Right atrium auricular region (tissue), 2 donors: ENCODE data around the gene PID1. TPM values are rescaled to one million over a fixed set of nuclear protein-coding genes. Genes with fewer than 3 reads are reported as not detected.

Experiments used
- DNase-seq: peaks from one replicate; pipeline ENCODE4 v3.0.0-alpha.2; 2019; ENCODE audit warnings: low spot score
- H3K27ac ChIP-seq, 2 donors: fragments of 200-600 bp; sonication (generic); 1 replicate in 1 of 2; 2 replicates in 1 of 2; pipeline ENCODE4 v1.5.1; 2016 to 2019
- H3K27me3 ChIP-seq, 2 donors: fragments of 200-600 bp; sonication (generic); one replicate each; pipeline versions ENCODE4 v1.5.1 to v1.6.0; 2017 to 2019
- H3K36me3 ChIP-seq: fragments of 200-600 bp; sonication (generic); one replicate; pipeline ENCODE4 v1.5.1; 2016
- H3K4me1 ChIP-seq, 2 donors: fragments of 200-600 bp; sonication (generic); one replicate each; pipeline versions ENCODE4 v1.5.1 to v1.6.0; 2017 to 2019
- H3K4me3 ChIP-seq, 2 donors: fragments of 200-600 bp; sonication (generic); 1 replicate in 1 of 2; 2 replicates in 1 of 2; pipeline ENCODE4 v1.5.1; 2017 to 2019; ENCODE audit warnings: mild to moderate bottlenecking in 1 of 2, moderate library complexity in 1 of 2
- H3K9me3 ChIP-seq, 2 donors: fragments of 200-600 bp; sonication (generic); one replicate each; pipeline ENCODE4 v1.5.1; 2019
- CTCF ChIP-seq, 2 donors: fragments of 200-600 bp; sonication (generic); IDR thresholded peaks; one replicate each; pipeline ENCODE4 v1.5.1; 2019; ENCODE audit warnings: antibody characterized with exemption in 2 of 2
- total RNA-seq, 2 donors: library from RNA; depleted of rRNA; stranded (reverse); fragments of >200 nt; gene quantifications; one replicate each; pipeline ENCODE4 v1.1.0, GENCODE V29; 2016

The PID1 gene
- total RNA-seq, 2 donors from 2014 or later, result 9.1 to 24.0 TPM

DNA sequence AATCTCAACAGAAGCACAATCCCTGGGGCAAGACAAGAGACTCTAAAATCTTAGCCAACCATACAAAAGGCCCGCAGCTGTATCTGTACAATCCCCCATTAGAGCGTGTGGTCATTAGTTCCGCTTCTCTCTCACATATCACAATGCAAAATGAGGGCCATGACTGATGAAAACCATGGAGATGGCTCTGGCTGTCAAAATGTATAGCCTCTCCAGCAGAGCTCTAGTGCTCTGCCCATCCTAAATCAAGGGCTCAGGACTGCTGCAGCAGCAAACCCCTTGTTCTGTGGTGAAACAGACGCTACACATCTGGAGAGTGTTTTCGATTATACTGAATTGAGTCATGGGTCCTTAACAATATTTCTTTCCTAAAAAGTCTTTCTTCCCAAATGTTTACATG is 221.0 kb downstream of the PID1 start:
- no peak for DNase-seq
- TF ChIP-seq CTCF (IDR thresholded peaks at IDR 0.05), result no peak
- Histone ChIP-seq H3K36me3 (no peaks in the 10 kb centered on the region), H3K4me3 (no peak overlapping the region), H3K27me3 (no peaks in the 10 kb centered on the region), H3K4me1 (no peaks in the 10 kb centered on the region), H3K9me3 (no peaks in the 10 kb centered on the region), H3K27ac (no peak overlapping the region)

GRCh38 chr2:229048134-229048533 is 223.0 kb downstream of the PID1 start:
- no peak for TF ChIP-seq CTCF (IDR thresholded peaks at IDR 0.05)
- Histone ChIP-seq H3K27ac (no peak overlapping the region), H3K9me3 (no peaks in the 10 kb centered on the region)

DNA sequence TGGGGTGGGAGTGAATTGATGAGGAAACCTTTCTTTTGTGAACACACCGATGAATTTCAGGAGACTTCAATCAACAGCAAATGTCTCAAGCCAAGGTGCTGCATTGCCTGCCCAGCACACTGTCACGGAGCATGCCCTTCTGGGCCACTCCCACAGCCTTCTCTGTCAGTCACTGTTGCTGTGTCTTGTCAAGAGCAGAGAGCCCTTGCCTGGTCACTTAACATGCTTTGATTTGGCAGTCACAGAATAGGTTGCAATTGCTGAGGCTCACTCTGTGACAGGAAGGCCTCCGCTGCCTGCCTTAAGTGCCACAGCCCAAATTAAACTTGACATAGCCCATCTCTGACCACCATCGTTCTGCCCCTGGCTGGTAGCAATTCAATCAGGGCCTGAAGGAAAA is 225.4 kb downstream of the PID1 start:
- H3K4me3 ChIP-seq, result no peak overlapping the region
- no peaks in the 10 kb centered on the region for H3K27me3 ChIP-seq
- no peak overlapping the region for H3K27ac ChIP-seq
- no peak for DNase-seq
- TF ChIP-seq CTCF (IDR thresholded peaks at IDR 0.05), result no peak
- no peaks in the 10 kb centered on the region for H3K4me1 ChIP-seq
- no peaks in the 10 kb centered on the region for H3K36me3 ChIP-seq
- H3K9me3 ChIP-seq, result no peaks in the 10 kb centered on the region

More at GRCh38 chr2:229048134-229048533, 223.0 kb downstream of the PID1 start:
- no peaks in the 10 kb centered on the region for H3K27me3 ChIP-seq
- no peak for DNase-seq
- H3K4me3 ChIP-seq, result no peak overlapping the region
- H3K36me3 ChIP-seq, result no peaks in the 10 kb centered on the region
- no peaks in the 10 kb centered on the region for H3K4me1 ChIP-seq

- TF ChIP-seq CTCF (IDR thresholded peaks at IDR 0.05), result no peak
- no peak for DNase-seq
- Histone ChIP-seq H3K27me3 (no peaks in the 10 kb centered on the region), H3K36me3 (no peaks in the 10 kb centered on the region), H3K27ac (no peak overlapping the region), H3K9me3 (no peaks in the 10 kb centered on the region), H3K4me3 (no peak overlapping the region), H3K4me1 (no peaks in the 10 kb centered on the region)
Measured at GRCh38 chr2:229044581-229044980, 226.5 kb downstream of the PID1 start.

GRCh38 chr2:229043681-229044080 is 227.4 kb downstream of the PID1 start:
- Histone ChIP-seq H3K4me3 (no peak overlapping the region), H3K27me3 (no peaks in the 10 kb centered on the region), H3K27ac (no peak overlapping the region), H3K36me3 (no peaks in the 10 kb centered on the region), H3K9me3 (no peaks in the 10 kb centered on the region), H3K4me1 (no peaks in the 10 kb centered on the region)
- no peak for TF ChIP-seq CTCF (IDR thresholded peaks at IDR 0.05)
- DNase-seq, result no peak

DNA sequence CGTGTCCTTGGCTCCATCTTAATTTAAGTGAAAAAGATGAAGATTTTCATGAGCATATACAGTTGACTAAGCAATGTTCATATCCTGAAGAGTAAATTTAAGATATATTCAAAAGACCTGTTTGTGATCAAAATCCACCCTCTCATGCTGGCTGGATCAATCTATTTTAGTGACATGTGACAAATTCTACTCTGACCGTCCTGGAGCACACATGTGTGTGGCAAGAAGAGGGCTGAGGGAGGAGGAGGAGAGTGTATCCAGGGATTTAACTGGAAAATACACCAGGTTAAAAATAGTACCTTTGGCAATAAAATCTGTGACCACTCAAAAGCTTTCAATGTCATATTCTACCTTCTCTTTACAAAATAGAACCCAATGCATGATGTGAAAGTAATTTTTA is 228.7 kb downstream of the PID1 start:
- no peaks in the 10 kb centered on the region for H3K9me3 ChIP-seq
- H3K27ac ChIP-seq, result no peak overlapping the region
- TF ChIP-seq CTCF (IDR thresholded peaks at IDR 0.05), result no peak
- no peaks in the 10 kb centered on the region for H3K4me1 ChIP-seq
- no peaks in the 10 kb centered on the region for H3K36me3 ChIP-seq
- H3K27me3 ChIP-seq, result no peaks in the 10 kb centered on the region
- no peak for DNase-seq
- no peak overlapping the region for H3K4me3 ChIP-seq
